Measurements from ENCODE around the gene MIPOL1.

DNA sequence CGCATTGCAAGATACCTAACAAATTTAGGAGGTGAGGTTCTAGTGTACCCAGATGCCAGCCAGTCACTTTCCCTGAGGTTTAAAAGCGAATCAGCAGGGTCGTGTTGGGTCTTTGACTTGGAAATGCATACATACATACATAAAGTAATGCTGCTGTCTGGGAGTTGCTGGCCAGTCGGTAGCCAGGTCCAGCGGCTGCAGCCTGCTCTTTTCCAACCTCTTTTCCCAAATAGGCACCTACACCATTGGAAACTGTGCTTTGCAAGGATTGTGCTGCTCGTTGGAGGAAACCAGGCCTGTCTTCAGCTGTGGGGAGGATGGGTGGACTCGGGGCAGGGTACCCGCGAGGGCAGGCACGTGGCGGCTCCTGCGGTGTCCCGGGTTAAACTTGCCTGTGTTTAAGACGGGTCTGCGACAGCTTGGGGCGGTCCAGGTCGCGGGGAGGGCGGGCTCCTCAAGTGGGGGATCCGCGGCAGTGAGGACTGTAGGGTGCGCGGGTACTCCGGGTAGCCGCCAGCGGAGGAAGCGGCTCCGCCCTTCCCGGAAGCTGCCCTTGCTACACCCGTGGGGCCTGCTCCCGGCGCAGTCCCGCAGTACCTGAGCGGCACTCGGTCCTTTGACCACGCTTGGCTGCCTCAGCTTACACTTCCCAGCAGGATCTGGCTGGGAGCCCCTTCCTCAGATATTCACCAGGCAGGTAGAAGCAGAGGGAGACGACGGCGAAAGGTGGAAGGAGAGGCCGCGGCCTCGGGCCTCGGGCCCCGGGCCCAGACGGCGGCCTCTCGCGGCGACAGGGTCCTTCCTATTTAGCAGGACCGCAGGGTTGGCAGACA lies 400.4 kb downstream of the MIPOL1 start:
- TF ChIP-seq, protein P1, sequence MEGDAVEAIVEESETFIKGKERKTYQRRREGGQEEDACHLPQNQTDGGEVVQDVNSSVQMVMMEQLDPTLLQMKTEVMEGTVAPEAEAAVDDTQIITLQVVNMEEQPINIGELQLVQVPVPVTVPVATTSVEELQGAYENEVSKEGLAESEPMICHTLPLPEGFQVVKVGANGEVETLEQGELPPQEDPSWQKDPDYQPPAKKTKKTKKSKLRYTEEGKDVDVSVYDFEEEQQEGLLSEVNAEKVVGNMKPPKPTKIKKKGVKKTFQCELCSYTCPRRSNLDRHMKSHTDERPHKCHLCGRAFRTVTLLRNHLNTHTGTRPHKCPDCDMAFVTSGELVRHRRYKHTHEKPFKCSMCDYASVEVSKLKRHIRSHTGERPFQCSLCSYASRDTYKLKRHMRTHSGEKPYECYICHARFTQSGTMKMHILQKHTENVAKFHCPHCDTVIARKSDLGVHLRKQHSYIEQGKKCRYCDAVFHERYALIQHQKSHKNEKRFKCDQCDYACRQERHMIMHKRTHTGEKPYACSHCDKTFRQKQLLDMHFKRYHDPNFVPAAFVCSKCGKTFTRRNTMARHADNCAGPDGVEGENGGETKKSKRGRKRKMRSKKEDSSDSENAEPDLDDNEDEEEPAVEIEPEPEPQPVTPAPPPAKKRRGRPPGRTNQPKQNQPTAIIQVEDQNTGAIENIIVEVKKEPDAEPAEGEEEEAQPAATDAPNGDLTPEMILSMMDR (conservative IDR thresholded peaks at IDR 0.05; ENCODE audit: low read length): no peak
- TF ChIP-seq EZH2phosphoT487 (IDR thresholded peaks at IDR 0.05; ENCODE audit: borderline replicate concordance, low read depth, low read length): no peak
